Posterior vena cava (tissue), 2 donors: ENCODE data around the gene AKR1C2. TPM values are rescaled to one million over a fixed set of nuclear protein-coding genes. Genes with fewer than 3 reads are reported as not detected.
"Not testable (repeated sequence)": the region's sequence is repeated elsewhere in the genome, so short reads cannot be mapped to it uniquely, and the experiment has no call there.

Source experiments
- DNase-seq: peaks from one replicate; pipeline ENCODE4 v3.0.0-alpha.2; 2020; ENCODE audit warnings: low spot score
- intact Hi-C, 2 donors: fragments of 100-400 bp; cut with DNase I; formaldehyde crosslinking; loops; one replicate each; pipeline versions ENCODE4 v1.14.1 to v1.14.2; 2022 to 2023
- total RNA-seq, 2 donors: library from RNA; stranded (reverse); fragmentation: NEBNext Ultra II Directional; extraction: Animal tissue kit (Norgen Biotek cat#: 25700); gene quantifications; one replicate each; pipeline ENCODE4 v1.2.1, GENCODE V29; 2021
- donor health status: DM: yes; HTN: yes; CAD: no.
- donor health status: DM: yes; HTN: yes; CAD: no.

The AKR1C2 gene
- total RNA-seq, 2 donors from 2014 or later = 27.1 to 42.7 TPM

DNA sequence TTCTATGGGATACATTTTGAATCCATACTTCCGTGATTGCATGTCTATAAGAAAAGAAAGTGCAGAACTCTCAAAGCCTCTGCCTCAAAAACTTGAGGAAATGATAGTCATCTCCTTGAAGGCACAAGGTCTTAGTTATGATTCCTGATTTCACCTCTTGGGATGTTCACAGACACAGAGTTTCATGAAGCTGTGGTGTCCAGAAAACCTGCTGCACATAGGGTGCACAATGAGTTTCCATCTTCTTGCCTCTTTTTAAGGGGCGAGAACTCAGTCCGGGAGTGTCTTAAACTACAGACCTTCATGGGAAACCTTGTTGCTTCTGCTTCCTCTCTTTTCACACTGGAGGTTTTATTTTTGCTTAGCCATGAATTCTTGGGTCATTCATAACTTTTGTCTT is 36.5 kb downstream of the AKR1C2 start:
- intact Hi-C loops, DNase-seq: not testable (repeated sequence)

DNA sequence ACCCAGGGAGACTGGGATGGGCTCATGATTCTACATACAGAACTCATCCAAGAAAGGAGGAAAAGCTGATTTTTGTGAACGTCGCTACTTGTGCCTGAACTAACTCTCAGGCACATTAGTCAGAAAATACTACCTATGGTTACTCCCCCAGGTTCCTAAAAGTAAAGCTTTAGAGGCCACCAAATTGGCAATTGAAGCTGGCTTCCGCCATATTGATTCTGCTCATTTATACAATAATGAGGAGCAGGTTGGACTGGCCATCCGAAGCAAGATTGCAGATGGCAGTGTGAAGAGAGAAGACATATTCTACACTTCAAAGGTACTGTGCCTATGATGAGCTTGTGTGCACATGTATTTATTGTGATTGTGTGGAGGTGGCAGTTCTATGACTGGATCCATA is 37.9 kb downstream of the AKR1C2 start:
- intact Hi-C loops, DNase-seq: not testable (repeated sequence)

DNA sequence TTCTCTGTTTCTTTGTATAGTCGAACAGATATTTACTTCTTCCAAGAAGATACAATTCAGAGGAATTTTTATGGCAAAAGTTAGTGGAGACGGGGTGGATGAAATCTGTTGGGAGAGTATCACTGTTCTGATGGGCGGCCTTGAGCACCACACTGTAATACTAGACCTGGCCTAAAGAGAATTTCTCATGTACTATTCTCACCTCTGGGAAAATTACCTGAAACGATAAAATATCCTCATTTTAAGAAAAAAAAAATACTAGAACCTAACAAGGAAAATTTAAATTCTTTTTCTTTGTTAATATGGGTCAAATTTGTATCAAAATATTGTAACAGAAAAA is 39.9 kb downstream of the AKR1C2 start:
- intact Hi-C loops, DNase-seq: not testable (repeated sequence)

GRCh38 chr10:4962876-4963814 is 40.5 kb downstream of the AKR1C2 start, which contains the start of gene AKR1C1:
AKR1C1 (plus strand) TSS chr10:4963415; CDS start chr10:4963445, 30 bp downstream.
- DNase-seq = not testable (repeated sequence)

DNA sequence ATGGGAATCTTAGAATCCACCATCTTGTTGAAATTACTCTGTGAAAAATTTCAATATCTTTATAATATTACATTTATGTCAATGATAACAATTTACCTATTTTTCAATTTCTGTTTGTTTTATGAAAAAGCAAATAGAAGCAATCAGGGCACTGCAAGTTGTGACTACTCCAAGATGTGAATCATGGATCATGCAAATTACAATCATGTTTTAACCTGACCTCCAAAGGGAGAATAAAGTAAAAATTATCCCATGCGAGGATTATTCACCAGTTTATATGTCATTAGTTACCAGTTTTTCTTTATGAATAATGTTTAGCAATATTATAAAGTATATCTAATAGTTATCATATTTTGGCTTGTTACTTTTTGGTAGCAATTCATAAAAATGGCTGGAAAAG is 41.3 kb downstream of the AKR1C2 start:
- intact Hi-C loops, DNase-seq: not testable (repeated sequence)

More at GRCh38 chr10:4962876-4963814, 40.5 kb downstream of the AKR1C2 start, which contains the start of gene AKR1C1:
- intact Hi-C loops = not testable (repeated sequence)

DNA sequence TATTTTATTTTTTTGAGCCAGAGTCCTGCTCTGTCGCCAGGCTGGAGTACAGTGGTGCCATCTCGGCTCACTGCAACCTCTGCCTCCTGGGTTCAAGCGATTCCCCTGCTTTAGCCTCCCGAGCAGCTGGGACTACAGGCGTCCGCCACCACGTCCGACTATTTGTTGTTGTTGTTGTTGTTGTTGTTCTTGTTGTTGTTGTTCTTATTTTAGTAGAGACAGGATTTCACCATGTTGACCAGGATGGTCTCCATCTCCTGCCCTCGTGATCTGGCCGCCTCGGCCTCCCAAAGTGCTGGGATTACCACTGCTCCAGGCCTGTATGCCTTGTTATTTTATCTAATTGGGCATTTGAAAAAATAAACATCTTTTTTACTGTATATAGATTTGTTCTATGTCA is 42.1 kb downstream of the AKR1C2 start:
- DNase-seq, intact Hi-C loops: not testable (repeated sequence)

DNA sequence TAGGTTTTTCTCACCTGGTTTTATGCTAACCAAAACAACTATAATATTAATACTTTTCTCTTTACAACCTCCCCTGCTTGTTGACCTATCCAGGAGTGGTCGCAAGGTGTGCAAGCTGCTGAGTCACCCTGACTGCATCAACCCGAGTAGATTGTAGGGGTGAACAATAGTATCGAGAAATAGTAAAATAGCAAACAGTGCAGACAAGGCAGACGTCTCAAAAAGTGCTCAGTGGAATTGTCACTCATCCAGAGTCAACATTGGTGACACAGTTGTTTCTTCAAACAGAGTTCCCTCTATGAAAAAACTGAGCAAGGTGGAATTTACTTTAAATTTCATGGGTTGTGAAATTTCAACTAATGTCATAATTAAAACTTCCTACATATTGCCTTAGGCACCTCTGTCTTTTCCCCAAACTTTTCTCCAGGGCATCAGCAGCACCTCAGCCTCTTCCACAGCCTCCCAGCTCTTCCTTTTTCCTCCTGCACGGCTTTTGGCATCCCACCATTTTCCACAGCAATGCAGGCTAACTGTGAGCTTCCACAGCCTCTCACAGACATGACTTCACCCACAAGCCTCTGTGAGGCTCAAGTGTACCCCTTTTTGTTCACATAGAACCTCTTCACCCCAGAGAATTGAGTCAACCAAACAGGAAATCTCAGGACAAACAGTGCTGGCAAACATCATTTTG is 46.6 kb downstream of the AKR1C2 start:
- DNase-seq, intact Hi-C loops: not testable (repeated sequence)

DNA sequence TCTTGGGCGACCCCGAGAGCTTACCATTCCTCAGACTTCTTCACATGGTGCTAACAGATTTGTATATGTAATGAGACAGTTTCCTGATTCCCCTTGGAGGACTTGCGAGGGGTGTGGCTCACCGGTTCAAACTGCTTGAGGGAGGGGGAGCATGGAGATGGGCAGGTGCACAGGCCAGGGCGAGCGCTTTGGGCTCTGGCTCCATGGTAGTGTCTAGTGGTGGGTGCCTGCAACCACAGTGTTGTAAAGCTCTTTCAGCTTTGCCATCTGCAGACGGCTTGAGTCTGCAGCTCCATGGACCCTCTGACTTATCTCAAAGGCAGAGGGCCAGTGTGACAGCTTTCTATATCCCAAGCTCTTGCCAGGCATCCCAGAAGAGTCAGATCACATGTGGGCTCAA is 47.6 kb downstream of the AKR1C2 start:
- intact Hi-C loops, DNase-seq: not testable (repeated sequence)

GRCh38 chr10:4953405-4953804 is 50.3 kb downstream of the AKR1C2 start:
- intact Hi-C loops = no loop called here
- DNase-seq = no peak

- intact Hi-C loops, DNase-seq: not testable (repeated sequence)
These were observed 52.0 kb downstream of the AKR1C2 start for GRCh38 chr10:4951512-4952162.

GRCh38 chr10:4947635-4948596 is 55.7 kb downstream of the AKR1C2 start:
- intact Hi-C loops = loop anchor here in 1 of 2 donors (5.0 kb wide), 1 partner anchor 1194 kb away; no protein-coding TSS in a partner anchor
- no peak for DNase-seq

GRCh38 chr10:4947039-4947634 is 56.5 kb downstream of the AKR1C2 start:
- intact Hi-C loops = loop anchor here in 1 of 2 donors (5.0 kb wide), 1 partner anchor 1195 kb away; no protein-coding TSS in a partner anchor

DNA sequence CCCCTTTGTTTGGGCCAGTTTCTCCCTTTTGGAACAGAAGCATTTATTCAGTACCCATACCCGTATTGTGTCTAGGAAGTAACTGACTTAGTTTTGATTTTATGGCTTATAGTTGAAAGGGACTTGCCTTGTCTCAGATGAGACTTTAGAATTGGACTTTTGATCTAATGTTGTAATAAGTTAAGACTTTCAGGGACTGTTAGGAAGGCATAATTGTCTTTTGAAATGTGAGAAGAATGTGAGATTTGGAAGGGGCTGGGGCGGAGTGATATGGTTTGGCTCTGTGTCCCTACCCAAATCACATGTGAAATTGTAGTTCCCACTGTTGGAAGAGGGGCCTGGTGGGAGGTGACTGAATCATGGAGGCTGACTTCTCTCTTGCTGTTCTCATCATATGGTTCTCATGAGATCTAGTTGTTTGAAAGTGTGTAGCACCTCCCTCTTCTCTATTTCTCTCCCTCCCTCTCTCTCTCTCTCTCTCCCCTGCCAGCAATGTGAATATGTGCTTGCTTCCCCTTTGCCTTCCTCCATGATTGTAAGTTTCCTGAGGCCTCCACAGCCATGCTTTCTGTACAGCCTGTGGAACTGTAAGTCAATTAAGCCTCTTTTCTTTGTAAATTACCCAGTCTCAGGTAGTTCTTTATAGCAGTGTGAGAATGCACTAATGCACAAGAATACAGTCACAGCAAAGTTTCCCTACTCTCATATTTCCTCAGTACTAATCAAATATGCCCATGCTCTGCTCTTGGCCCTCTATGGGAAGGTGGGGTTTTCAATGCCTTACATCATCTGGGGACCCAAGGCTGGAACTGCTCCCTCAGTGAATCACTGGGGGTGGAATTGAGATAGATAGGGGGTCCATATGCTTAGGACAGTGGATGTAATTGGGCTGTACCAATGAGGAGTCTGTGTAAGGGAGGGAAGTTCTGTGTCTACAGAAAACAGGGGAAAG is 57.6 kb downstream of the AKR1C2 start:
- intact Hi-C loops = loop anchor here in 1 of 2 donors (5.0 kb wide), 1 partner anchor 1196 kb away; no protein-coding TSS in a partner anchor
- no peak for DNase-seq

More at GRCh38 chr10:4947039-4947634, 56.5 kb downstream of the AKR1C2 start:
- no peak for DNase-seq

- intact Hi-C loops = loop anchor here in 1 of 2 donors (5.0 kb wide), 1 partner anchor 1197 kb away; no protein-coding TSS in a partner anchor
These were observed 58.8 kb downstream of the AKR1C2 start for GRCh38 chr10:4944841-4945240.

DNA sequence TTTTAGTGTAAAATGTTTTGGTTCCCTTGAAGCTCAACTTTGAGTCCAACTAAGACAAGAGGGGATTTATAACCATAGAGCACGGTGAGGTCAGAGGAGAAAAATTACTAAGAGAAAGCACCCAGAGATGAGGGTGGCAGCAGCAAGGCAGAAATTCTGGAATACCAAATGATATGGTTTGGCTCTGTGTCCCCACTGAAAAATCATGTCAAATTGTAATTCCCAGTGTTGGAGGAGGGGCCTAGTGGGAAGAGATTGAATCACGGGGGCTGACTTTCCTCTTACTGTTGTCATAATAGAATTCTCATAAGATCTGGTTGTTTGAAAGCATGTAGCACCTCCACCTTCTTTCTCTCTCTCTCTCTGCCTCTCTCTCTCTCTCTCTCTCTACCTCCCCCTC is 59.8 kb downstream of the AKR1C2 start:
- intact Hi-C loops = no loop called here
- DNase-seq = no peak

More at GRCh38 chr10:4944841-4945240, 58.8 kb downstream of the AKR1C2 start:
- DNase-seq = no peak

DNA sequence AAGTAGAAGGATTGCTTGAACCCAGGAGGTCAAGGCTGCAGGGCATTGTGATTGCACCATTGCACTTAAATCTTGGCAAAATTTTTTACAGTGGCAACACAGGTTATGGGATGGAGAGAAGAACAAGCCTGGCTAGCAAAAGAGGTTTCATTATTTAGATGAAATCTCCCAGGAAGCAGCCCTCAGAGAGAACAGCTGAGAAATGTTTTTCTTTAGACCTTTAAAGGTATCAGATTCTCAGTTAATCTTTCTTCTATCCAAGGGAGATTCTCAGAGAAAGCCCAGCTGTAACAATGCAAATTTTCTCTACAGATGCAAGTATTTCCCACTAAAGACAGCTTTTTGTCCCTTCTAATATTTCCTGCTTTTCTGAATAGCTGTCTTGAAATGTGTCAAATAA is 60.2 kb downstream of the AKR1C2 start:
- intact Hi-C loops, DNase-seq: not testable (repeated sequence)

DNA sequence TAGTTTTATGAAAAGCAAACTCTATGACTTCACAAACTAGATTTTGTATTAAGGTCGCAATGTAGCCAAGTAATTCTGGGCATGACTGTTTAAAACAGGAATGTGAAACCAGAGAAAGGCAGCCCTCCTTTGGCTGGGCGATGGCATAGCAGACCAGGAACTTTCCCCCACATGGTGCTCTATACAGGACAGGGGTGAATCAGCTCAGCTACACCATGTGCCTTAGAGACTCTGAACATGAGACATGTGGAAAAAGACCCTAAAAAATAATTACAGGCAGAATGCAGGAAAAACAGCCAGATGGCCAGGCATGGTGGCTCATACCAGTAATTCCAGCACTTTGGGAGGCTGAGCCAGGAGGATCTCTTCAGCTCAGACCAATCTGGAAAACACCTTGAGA is 60.7 kb downstream of the AKR1C2 start:
- intact Hi-C loops, DNase-seq: not testable (repeated sequence)
